Endothelial cell of umbilical vein (primary cell): Measurements from ENCODE around the gene FAM72D. TPM values are rescaled to one million over a fixed set of nuclear protein-coding genes. Genes with fewer than 3 reads are reported as not detected.
"Not testable (repeated sequence)": the region's sequence is repeated elsewhere in the genome, so short reads cannot be mapped to it uniquely, and the experiment has no call there.

Experiments used
- BruUV-seq: library from RNA; stranded (reverse); fragments of 400-500 nt; replicated peaks from 2 replicates; lab custom pipeline; 2021; lab: Mats Ljungman, UMichigan
- CTCF ChIA-PET: fragments of 300-600, 350-600 bp; sonication (Branson Sonifier 250); formaldehyde crosslinking; loops from one replicate; lab custom pipeline; 2021; ENCODE audit warnings: antibody characterized with exemption, inconsistent platforms; lab: Charles Lee
- POLR2A ChIA-PET: fragments of 300-600, 350-600 bp; sonication (Branson Sonifier 250); formaldehyde crosslinking; loops from one replicate; lab custom pipeline; 2021; ENCODE audit warnings: antibody characterized with exemption, inconsistent platforms; lab: Charles Lee
- DNase-seq: peaks from one replicate; pipeline ENCODE4 v3.0.0-alpha.2; 2011; ENCODE audit warnings: low read depth, low spot score
- FAIRE-seq: peaks from 2 replicates; lab custom pipeline; 2011; peaks lifted over from hg19 to GRCh38; lab: Jason Lieb, UNC
- H2AFZ ChIP-seq: 2 replicates; pipeline ENCODE4 v1.6.0; 2012; ENCODE audit warnings: low read depth, low read length, control low read depth, inconsistent platforms
- H3K27ac ChIP-seq: 2 replicates; pipeline ENCODE4 v1.5.1; 2011; ENCODE audit warnings: low read depth, mild to moderate bottlenecking, control low read depth, low read length, moderate library complexity; ENCODE audit not compliant: insufficient read depth
- H3K27me3 ChIP-seq, 2 experiments: 2 replicates each; pipeline versions ENCODE4 v1.6.0 to v1.6.1; 2011; ENCODE audit warnings: low read length in 2 of 2, mixed read lengths in 1 of 2; ENCODE audit not compliant: control insufficient read depth in 2 of 2, insufficient read depth in 2 of 2
- H3K36me3 ChIP-seq, 2 experiments: 2 replicates in 1 of 2; 3 replicates in 1 of 2; pipeline ENCODE4 v1.5.1; 2011; ENCODE audit warnings: low read length in 2 of 2, mild to moderate bottlenecking in 1 of 2, moderate library complexity in 1 of 2; ENCODE audit not compliant: control insufficient read depth in 2 of 2, insufficient read depth in 2 of 2; ENCODE audit errors: extremely low read depth in 1 of 2
- H3K4me1 ChIP-seq: 3 replicates; pipeline ENCODE4 v1.5.1; 2011; ENCODE audit warnings: mild to moderate bottlenecking, low read length; ENCODE audit not compliant: control insufficient read depth, insufficient read depth; ENCODE audit errors: extremely low read depth
- H3K4me2 ChIP-seq: 2 replicates; pipeline ENCODE4 v1.6.1; 2011; ENCODE audit warnings: low read length, control low read depth, mixed read lengths; ENCODE audit not compliant: insufficient read depth
- H3K4me3 ChIP-seq, 3 experiments: fragments of 200-600 bp in 1 of 3; sonication (generic), shearing (Covaris generic) in 1 of 3; replicated peaks in 1 of 3; 2 replicates each; pipeline ENCODE4 v1.5.1; 2011 to 2016; ENCODE audit warnings: control low read depth in 3 of 3, low read length in 3 of 3, mild to moderate bottlenecking in 2 of 3, inconsistent platforms in 1 of 3, low read depth in 1 of 3, moderate library complexity in 1 of 3; ENCODE audit not compliant: insufficient read depth in 1 of 3
- H3K79me2 ChIP-seq: 2 replicates; pipeline ENCODE4 v1.6.0; 2012; ENCODE audit warnings: low read length, inconsistent platforms; ENCODE audit not compliant: control insufficient read depth, insufficient read depth
- H3K9ac ChIP-seq: replicated peaks from 2 replicates; pipeline ENCODE3; 2011; ENCODE audit warnings: low read length, control low read depth; ENCODE audit not compliant: insufficient read depth; ENCODE audit errors: extremely low read depth
- H3K9me1 ChIP-seq: replicated peaks from 3 replicates; pipeline ENCODE4 v1.6.0; 2011; ENCODE audit warnings: mild to moderate bottlenecking, low read length; ENCODE audit not compliant: control insufficient read depth, insufficient read depth; ENCODE audit errors: extremely low read depth
- H3K9me3 ChIP-seq: replicated peaks from 2 replicates; pipeline ENCODE4 v1.5.1; 2012; ENCODE audit warnings: low read length, inconsistent platforms; ENCODE audit not compliant: control insufficient read depth, insufficient read depth
- H4K20me1 ChIP-seq: replicated peaks from 2 replicates; pipeline ENCODE3; 2011; ENCODE audit warnings: mild to moderate bottlenecking, low read length; ENCODE audit not compliant: control insufficient read depth, insufficient read depth; ENCODE audit errors: extremely low read depth
- dilution Hi-C: fragments of 300-500 bp; cut with MboI; formaldehyde crosslinking; loops from one replicate; pipeline ENCODE4 v1.15.0; 2019; ENCODE audit warnings: low sequenced_read_pairs; ENCODE audit not compliant: extremely low pct_ligation_motif_present
- intact Hi-C: fragments of 100-400 bp; cut with micrococcal nuclease; formaldehyde crosslinking; loops from one replicate; pipeline ENCODE4 v1.10.0; 2022
- polyA plus RNA-seq, 4 experiments: library from polyadenylated mRNA; depleted of rRNA in 3 of 4; stranded (reverse) in 3 of 4; unstranded in 1 of 4; fragments of >200 nt; gene quantifications; 2 replicates each; pipeline versions ENCODE4 v1.2.1 to v1.2.3, GENCODE V29; 2011 to 2012; ENCODE audit warnings: missing spikeins in 1 of 4
- total RNA-seq: library from RNA; stranded (reverse); gene quantifications from 2 replicates; pipeline ENCODE4 v1.2.3, GENCODE V29; 2021

Gene FAM72D
- total and polyA plus RNA-seq, 2 donors (not counting 3 experiments of a cell fraction or from before 2014, with no cell fraction given), result 1.2 to 3.3 TPM

GRCh38 chr1:145119842-145120241 lies 24.1 kb downstream of the FAM72D start:
- H3K9me1 ChIP-seq, H3K36me3 ChIP-seq, H3K4me1 ChIP-seq, H2AFZ ChIP-seq, FAIRE-seq, dilution Hi-C loops, H3K27me3 ChIP-seq, H3K4me2 ChIP-seq, H3K79me2 ChIP-seq, H3K27ac ChIP-seq, H3K4me3 ChIP-seq, intact Hi-C loops, H3K9me3 ChIP-seq, CTCF ChIA-PET, DNase-seq, H3K9ac ChIP-seq, H4K20me1 ChIP-seq, BruUV-seq, POLR2A ChIA-PET: not testable (repeated sequence)

GRCh38 chr1:145122344-145123061 lies 26.7 kb downstream of the FAM72D start:
- FAIRE-seq, intact Hi-C loops, CTCF ChIA-PET, H3K4me2 ChIP-seq, H3K9me1 ChIP-seq, H3K79me2 ChIP-seq, H3K9me3 ChIP-seq, H3K27me3 ChIP-seq, BruUV-seq, H3K4me1 ChIP-seq, H3K9ac ChIP-seq, dilution Hi-C loops, H3K4me3 ChIP-seq, H3K36me3 ChIP-seq, DNase-seq, H3K27ac ChIP-seq, POLR2A ChIA-PET, H4K20me1 ChIP-seq, H2AFZ ChIP-seq: not testable (repeated sequence)

GRCh38 chr1:145123062-145123395 lies 27.3 kb downstream of the FAM72D start:
- DNase-seq, H2AFZ ChIP-seq, intact Hi-C loops, H3K36me3 ChIP-seq, FAIRE-seq, H3K9me1 ChIP-seq, H3K4me2 ChIP-seq, POLR2A ChIA-PET, H3K9me3 ChIP-seq, CTCF ChIA-PET, H3K27me3 ChIP-seq, H4K20me1 ChIP-seq, BruUV-seq, H3K4me3 ChIP-seq, H3K9ac ChIP-seq, H3K4me1 ChIP-seq, dilution Hi-C loops, H3K27ac ChIP-seq, H3K79me2 ChIP-seq: not testable (repeated sequence)

- CTCF ChIA-PET, dilution Hi-C loops, H3K4me1 ChIP-seq, H3K4me3 ChIP-seq, intact Hi-C loops, H4K20me1 ChIP-seq, H3K9me1 ChIP-seq, H2AFZ ChIP-seq, BruUV-seq, H3K9me3 ChIP-seq, H3K9ac ChIP-seq, H3K4me2 ChIP-seq, H3K27ac ChIP-seq, H3K79me2 ChIP-seq, POLR2A ChIA-PET, H3K27me3 ChIP-seq, FAIRE-seq, H3K36me3 ChIP-seq, DNase-seq: not testable (repeated sequence)
These were observed 28.3 kb downstream of the FAM72D start for GRCh38 chr1:145123992-145124641.
